Measurements from ENCODE around the gene PDE7B. TPM values are rescaled to one million over a fixed set of nuclear protein-coding genes. Genes with fewer than 3 reads are reported as not detected.

Gene PDE7B
- total RNA-seq = 18.7 TPM
- long read RNA-seq, full-length matches to known transcripts = 9 of 12 reads
- long read RNA-seq, partial matches to known transcripts = 0 of 12 reads
- long read RNA-seq, other reads (novel, unspliced or antisense) = 3 of 12 reads

DNA sequence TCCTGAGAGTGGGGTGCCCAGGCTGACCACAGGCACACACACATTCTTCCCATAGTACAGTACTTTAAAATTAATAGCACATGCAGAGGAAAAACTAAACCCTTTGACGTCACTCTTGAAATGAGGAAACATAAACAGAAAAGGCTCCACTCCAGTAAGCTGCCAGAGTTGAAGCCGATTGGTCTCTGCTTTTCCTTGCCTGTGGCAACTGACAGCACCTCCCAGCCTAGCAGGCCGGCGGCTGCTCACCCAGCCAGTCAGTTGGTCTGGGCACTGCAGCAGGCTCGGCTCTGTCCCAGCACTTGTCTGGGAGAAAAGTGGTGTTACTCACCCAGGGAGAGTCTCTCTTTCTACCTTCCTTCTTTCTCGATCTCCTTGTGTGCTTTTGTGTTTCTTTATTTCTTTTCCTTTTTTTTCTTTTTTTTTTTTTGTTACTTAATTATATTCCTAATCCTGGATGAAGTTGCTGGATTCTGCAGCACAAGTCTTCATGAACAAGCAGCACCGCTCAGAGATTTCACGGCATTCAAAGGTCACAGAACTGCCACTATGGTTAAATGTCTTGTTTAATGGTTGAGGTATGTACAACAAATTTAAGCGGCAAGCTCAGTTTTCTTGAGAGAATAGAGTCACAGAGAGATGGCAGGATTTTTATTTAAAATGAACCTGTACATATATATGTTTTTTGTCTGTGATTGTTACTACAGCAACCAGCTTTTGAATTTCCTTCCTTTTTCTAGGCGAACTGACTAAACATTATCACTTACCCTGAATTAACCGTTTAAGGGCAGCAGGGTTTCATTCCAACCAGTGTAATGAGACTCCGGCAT lies at the start of gene PDE7B:
TSS of gene PDE7B (plus strand) at position 260 of the 830 bp plus-strand sequence.
- intact Hi-C loops (cut with DNase I) = loop anchor here (5.0 kb wide), 1 partner anchor 51 kb away; no protein-coding TSS in a partner anchor
- peak; percentile 96 for ATAC-seq
- DNase-seq (ENCODE audit: missing footprints) = peak; percentile 92

- DNase-seq (ENCODE audit: missing footprints) (no peak), ATAC-seq (no peak)
- intact Hi-C loops (cut with DNase I) = no loop called here
These were observed 49.6 kb upstream of the PDE7B start for GRCh38 chr6:135801755-135802465.

GRCh38 chr6:135810486-135810885 lies 41.0 kb upstream of the PDE7B start:
- intact Hi-C loops (cut with DNase I) = no loop called here
- no peak for DNase-seq (ENCODE audit: missing footprints)

DNA sequence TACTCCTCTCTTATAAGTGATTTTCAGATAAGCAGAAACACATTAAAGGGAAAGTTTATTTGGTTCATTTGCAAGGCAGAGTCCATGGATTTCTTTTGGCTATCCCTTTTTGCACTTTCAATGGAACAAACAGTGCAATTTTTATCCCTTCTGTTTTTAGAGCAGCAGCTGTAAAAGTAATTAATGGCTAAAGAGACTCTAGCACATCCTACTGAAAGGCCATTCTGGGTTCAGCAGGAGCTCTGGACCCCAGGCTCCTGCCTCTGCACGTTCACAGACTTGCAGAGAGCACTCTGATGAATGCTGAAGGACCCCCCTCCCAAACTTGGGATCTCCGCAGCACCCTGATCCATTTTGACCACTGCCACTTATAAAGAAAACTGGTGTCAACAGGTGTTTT lies 40.3 kb upstream of the PDE7B start:
- intact Hi-C loops (cut with DNase I) = no loop called here
- ATAC-seq (no peak), DNase-seq (ENCODE audit: missing footprints) (no peak)

More at GRCh38 chr6:135810486-135810885, 41.0 kb upstream of the PDE7B start:
- ATAC-seq = no peak

DNA sequence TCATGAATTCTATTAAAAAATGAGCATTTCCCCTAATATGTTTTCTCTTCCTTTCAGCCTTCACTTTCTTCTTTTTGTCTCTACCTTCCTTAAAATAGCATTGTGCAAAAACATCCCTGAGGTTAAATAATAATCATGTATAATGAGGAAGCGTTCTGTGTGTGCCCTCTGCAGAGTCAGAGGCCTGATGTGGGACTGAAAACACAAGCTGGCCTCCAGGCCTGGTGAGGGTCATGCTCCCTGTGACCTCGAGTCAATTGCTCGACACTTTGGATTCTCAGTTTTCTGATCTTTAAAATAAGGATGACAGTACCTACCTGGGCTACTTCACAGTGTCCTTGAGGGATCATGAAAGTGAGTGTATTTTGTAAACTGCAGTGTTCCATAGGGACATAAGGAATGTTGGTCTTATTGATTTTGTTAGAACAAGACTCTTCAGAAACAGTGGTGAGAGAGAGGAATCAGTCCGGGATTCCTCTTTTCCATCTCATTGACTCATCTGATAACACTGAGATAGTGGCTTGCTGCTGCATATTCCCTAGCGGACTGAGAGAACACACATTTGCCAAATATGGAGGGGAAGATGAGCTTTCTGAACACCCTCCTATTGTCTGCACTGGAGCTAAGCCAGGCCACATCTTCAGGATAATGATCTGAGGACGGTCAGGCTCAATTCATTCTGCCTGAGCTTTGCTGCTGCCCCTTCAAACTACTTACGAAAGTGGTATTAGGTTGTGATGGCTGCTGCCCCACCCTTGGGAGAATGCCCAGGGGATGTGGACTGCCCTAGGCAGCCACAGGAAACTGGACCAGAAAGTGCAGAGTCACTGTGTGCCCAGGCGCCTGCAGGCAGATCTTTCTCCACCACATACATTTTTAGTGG lies 39.6 kb upstream of the PDE7B start:
- intact Hi-C loops (cut with DNase I) = no loop called here
- ATAC-seq (peak; percentile 60), DNase-seq (ENCODE audit: missing footprints) (peak; percentile 65)

- no peak for ATAC-seq
- DNase-seq (ENCODE audit: missing footprints) = no peak
- intact Hi-C loops (cut with DNase I) = no loop called here
These were observed 38.1 kb upstream of the PDE7B start for GRCh38 chr6:135813401-135813800.

DNA sequence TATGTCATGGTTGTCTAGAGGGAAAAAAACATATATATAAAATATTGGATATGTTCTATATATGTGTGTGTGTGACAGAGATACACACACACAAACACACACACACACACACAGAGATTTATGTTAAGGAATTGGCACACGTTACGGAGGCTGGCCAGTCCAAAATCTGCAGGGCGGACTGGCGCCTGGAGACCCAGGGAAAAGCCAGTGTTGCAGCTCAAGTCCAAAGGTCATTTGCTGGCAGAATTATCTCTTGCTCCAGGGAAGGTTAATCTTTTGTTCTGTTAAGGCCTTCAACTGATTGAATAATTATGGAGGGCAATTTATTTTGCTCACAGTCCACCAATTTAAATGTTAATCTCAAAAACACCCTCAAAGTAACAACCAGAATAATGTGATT lies 37.5 kb upstream of the PDE7B start:
- intact Hi-C loops (cut with DNase I) = no loop called here
- no peak for DNase-seq (ENCODE audit: missing footprints)

GRCh38 chr6:135815216-135815615 lies 36.3 kb upstream of the PDE7B start:
- no peak for DNase-seq (ENCODE audit: missing footprints)
- ATAC-seq = no peak
- intact Hi-C loops (cut with DNase I) = no loop called here

More for the DNA sequence above, 37.5 kb upstream of the PDE7B start:
- no peak for ATAC-seq

GRCh38 chr6:135817035-135817434 lies 34.5 kb upstream of the PDE7B start:
- DNase-seq (ENCODE audit: missing footprints) = no peak
- intact Hi-C loops (cut with DNase I) = no loop called here
- ATAC-seq = no peak

- ATAC-seq (no peak), DNase-seq (ENCODE audit: missing footprints) (no peak)
- intact Hi-C loops (cut with DNase I) = no loop called here
These were observed 31.8 kb upstream of the PDE7B start for GRCh38 chr6:135819665-135820064.

DNA sequence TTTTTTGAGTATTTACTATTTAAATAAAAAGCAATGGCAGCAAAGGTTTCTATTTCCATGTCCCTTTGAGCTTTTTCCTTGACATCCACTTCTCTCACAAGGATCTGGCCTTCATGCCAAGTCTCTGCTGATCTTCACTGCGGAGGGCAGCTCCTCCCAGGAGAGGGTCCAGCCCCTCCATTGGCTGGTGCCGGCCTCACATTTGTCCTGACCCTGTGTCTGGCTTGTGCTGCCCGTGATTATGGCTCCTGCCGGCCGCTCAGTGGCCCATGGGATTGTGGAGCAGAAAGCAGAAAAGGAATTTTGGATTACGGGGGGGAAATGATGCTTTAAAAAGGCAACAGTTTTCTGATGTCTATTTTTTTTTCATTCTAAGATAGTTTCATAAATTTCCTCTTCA lies 31.2 kb upstream of the PDE7B start:
- peak; percentile 80 for DNase-seq (ENCODE audit: missing footprints)
- peak; percentile 79 for ATAC-seq
- intact Hi-C loops (cut with DNase I) = no loop called here

DNA sequence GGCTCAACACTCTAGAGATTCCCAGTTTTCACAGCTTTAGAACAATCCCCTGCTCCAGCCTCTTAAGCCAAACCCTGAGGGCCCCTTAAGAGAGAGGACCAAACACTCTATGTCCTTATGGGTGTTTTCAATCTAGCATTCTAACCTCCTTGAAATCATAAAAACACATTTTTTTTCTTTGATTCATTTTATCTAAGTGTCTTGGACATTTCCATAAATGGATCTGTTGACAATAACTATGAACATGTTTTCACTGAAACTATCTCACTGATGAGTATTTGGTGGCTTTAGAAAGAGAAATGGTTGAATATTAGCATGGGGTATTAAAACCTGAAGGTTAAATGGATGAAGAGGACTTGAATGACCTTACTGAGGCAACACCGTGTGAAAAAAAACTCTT lies 27.6 kb upstream of the PDE7B start:
- intact Hi-C loops (cut with DNase I) = no loop called here
- no peak for DNase-seq (ENCODE audit: missing footprints)
- ATAC-seq = no peak

DNA sequence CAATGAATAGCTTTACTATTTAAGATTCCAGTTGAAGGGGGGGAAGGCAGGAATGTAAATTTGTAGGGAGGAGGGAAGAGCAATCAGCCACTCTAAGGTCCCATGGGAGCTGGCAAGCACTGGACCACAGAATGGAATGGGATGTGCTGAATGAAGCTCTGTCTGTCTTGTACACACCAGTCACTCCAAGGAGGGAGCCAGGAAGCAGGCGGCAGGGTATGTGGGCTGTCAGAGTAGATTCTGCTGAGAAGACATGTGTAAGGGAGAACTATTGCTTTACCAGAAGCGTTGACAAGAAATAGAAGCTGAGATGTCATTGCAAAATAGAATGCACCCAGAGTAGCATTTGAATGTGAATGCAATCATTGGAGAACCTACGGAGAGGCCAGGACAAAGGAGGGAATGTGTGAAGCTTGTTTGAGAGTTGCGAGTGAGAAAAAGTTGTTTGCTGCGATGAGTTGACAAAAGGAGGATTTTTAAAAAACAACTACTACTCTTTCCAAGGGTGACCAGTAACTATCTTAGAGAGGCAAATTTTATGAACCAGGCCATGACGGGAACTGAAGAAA lies 25.2 kb upstream of the PDE7B start:
- no peak for ATAC-seq
- intact Hi-C loops (cut with DNase I) = no loop called here

GRCh38 chr6:135828021-135828420 lies 23.5 kb upstream of the PDE7B start:
- intact Hi-C loops (cut with DNase I) = no loop called here
- ATAC-seq (no peak), DNase-seq (ENCODE audit: missing footprints) (no peak)

More for the DNA sequence above, 25.2 kb upstream of the PDE7B start:
- DNase-seq (ENCODE audit: missing footprints) = no peak

GRCh38 chr6:135830452-135830881 lies 21.0 kb upstream of the PDE7B start:
- intact Hi-C loops (cut with DNase I) = no loop called here
- DNase-seq (ENCODE audit: missing footprints) = no peak
- ATAC-seq = no peak

GRCh38 chr6:135831016-135831415 lies 20.5 kb upstream of the PDE7B start:
- intact Hi-C loops (cut with DNase I) = no loop called here
- ATAC-seq (no peak), DNase-seq (ENCODE audit: missing footprints) (no peak)

GRCh38 chr6:135832166-135832565 lies 19.3 kb upstream of the PDE7B start:
- ATAC-seq (no peak), DNase-seq (ENCODE audit: missing footprints) (no peak)
- intact Hi-C loops (cut with DNase I) = no loop called here

DNA sequence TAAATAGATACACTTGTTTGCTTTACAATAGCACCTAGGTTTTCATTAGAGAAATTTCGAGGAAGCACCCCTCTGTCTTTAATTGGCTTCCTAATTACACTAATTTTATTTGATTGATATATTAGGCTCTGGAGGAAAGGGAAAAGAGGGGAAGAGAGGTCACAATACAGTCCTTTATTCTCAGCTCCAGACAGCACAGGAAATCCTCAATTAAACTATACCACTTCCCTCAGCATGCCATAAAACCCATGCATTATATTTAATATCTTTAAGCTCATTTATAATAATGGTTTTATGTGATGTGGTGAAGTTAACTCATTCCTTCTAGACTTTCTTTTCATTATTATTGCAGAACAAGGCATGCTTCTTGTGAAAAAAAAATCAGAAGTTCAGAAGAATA lies 17.7 kb upstream of the PDE7B start:
- ATAC-seq (no peak), DNase-seq (ENCODE audit: missing footprints) (no peak)
- intact Hi-C loops (cut with DNase I) = no loop called here

Measured in Right ventricle myocardium inferior (tissue), 1 donor.